ENCODE data around the gene LIN28A.

DNA sequence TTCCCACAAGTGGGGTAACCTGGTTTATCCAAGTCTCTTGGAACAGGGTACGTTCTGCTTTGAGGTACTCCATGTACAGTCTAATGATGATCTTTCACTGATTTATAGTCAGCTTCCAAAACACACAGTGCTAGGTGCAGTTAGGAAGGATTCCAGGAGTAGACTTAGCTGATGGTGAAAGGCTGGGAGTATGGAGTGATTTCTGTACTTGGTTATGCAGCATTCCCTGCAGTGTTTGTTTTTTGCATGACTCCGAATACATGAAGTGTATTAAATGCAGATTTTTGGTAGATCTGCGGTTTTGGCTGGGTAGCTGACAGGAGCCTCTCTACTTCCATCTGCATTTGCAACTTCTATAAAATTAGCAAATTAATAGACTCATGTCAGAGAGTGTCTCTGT lies 65.4 kb downstream of the LIN28A start:
- no peak for TF ChIP-seq GATA3 (IDR thresholded peaks at IDR 0.05; ENCODE audit: low read depth, low read length)
- no peak for TF ChIP-seq GATA2 (IDR thresholded peaks at IDR 0.05; ENCODE audit: low read depth, low read length)
